Vagina (tissue), 2 donors: ENCODE data around the gene CCDC178. TPM values are rescaled to one million over a fixed set of nuclear protein-coding genes. Genes with fewer than 3 reads are reported as not detected.
"Not testable (repeated sequence)": the region's sequence is repeated elsewhere in the genome, so short reads cannot be mapped to it uniquely, and the experiment has no call there.

Source experiments
- DNase-seq, 2 donors: peaks; one replicate each; pipeline ENCODE4 v3.0.0-alpha.2; 2017; ENCODE audit errors: extremely low spot score in 2 of 2
- H3K27ac ChIP-seq: fragments of 200-600 bp; sonication (generic); one replicate; pipeline ENCODE4 v1.5.1; 2019
- H3K27me3 ChIP-seq: fragments of 200-600 bp; sonication (generic); one replicate; pipeline ENCODE4 v1.5.1; 2019
- H3K36me3 ChIP-seq, 2 donors: fragments of 200-600 bp; sonication (generic); one replicate each; pipeline ENCODE4 v1.5.1; 2017 to 2019
- H3K4me1 ChIP-seq: fragments of 200-600 bp; sonication (generic); one replicate; pipeline ENCODE4 v1.5.1; 2019
- H3K4me3 ChIP-seq, 2 donors: fragments of 200-600 bp; sonication (generic); 1 replicate in 1 of 2; 2 replicates in 1 of 2; pipeline ENCODE4 v1.5.1; 2016 to 2019
- H3K9me3 ChIP-seq: fragments of 200-600 bp; sonication (generic); one replicate; pipeline ENCODE4 v1.5.1; 2019
- CTCF ChIP-seq, 3 experiments: fragments of 450-650 bp in 2 of 3; fragments of 200-600 bp in 1 of 3; sonication (generic) in 1 of 3; IDR thresholded peaks; one replicate each; pipeline ENCODE4 v1.5.1; 2017 to 2019; ENCODE audit warnings: antibody characterized with exemption in 3 of 3, mild to moderate bottlenecking in 2 of 3, moderate library complexity in 2 of 3
- POLR2A ChIP-seq, 2 donors: fragments of 450-650 bp; IDR thresholded peaks; one replicate each; pipeline ENCODE4 v1.6.1; 2017; ENCODE audit warnings: antibody characterized with exemption in 2 of 2, mild to moderate bottlenecking in 2 of 2, moderate library complexity in 2 of 2
- POLR2AphosphoS5 ChIP-seq, 2 donors: sonication (generic); formaldehyde crosslinking; IDR thresholded peaks; one replicate each; pipeline ENCODE4 v1.9.0; 2017; ENCODE audit warnings: antibody characterized with exemption in 2 of 2, mild to moderate bottlenecking in 2 of 2, low read depth in 1 of 2; ENCODE audit not compliant: insufficient read depth in 1 of 2
- intact Hi-C: fragments of 100-400 bp; cut with DNase I; formaldehyde crosslinking; loops from one replicate; pipeline ENCODE4 v1.15.1; 2023
- total RNA-seq: library from RNA; depleted of rRNA; stranded (reverse); fragments of >200 nt; gene quantifications from one replicate; pipeline ENCODE4 v1.2.3, GENCODE V29; 2016

The CCDC178 gene
- total RNA-seq, 1 donor from 2014 or later = 10.8 TPM

GRCh38 chr18:33184958-33185357 lies 255.6 kb downstream of the CCDC178 start:
- no peaks in the 10 kb centered on the region for H3K27me3 ChIP-seq
- H3K27ac ChIP-seq = no peak overlapping the region
- TF ChIP-seq POLR2AphosphoS5 (IDR thresholded peaks at IDR 0.05; ENCODE audit: insufficient read depth in 1 of 2, low read depth in 1 of 2) (no peak), POLR2A (IDR thresholded peaks at IDR 0.05) (no peak), CTCF (IDR thresholded peaks at IDR 0.05) (no peak)
- DNase-seq = no peak
- no peaks in the 10 kb centered on the region for H3K36me3 ChIP-seq
- H3K4me1 ChIP-seq = no peaks in the 10 kb centered on the region
- intact Hi-C loops = no loop called here
- H3K4me3 ChIP-seq = no peak overlapping the region
- no peaks in the 10 kb centered on the region for H3K9me3 ChIP-seq

- Histone ChIP-seq H3K27me3 (no peaks in the 10 kb centered on the region), H3K36me3 (no peaks in the 10 kb centered on the region), H3K9me3 (no peaks in the 10 kb centered on the region), H3K4me1 (no peaks in the 10 kb centered on the region), H3K27ac (no peak overlapping the region), H3K4me3 (no peak overlapping the region)
- intact Hi-C loops = no loop called here
- TF ChIP-seq POLR2A (IDR thresholded peaks at IDR 0.05) (no peak), POLR2AphosphoS5 (IDR thresholded peaks at IDR 0.05; ENCODE audit: insufficient read depth in 1 of 2, low read depth in 1 of 2) (no peak), CTCF (IDR thresholded peaks at IDR 0.05) (no peak)
- no peak for DNase-seq
These were observed 256.3 kb downstream of the CCDC178 start for GRCh38 chr18:33184175-33184574.

- TF ChIP-seq CTCF (IDR thresholded peaks at IDR 0.05) (no peak), POLR2A (IDR thresholded peaks at IDR 0.05) (no peak), POLR2AphosphoS5 (IDR thresholded peaks at IDR 0.05; ENCODE audit: insufficient read depth in 1 of 2, low read depth in 1 of 2) (no peak)
- Histone ChIP-seq H3K9me3 (no peaks in the 10 kb centered on the region), H3K27ac (no peak overlapping the region), H3K36me3 (no peaks in the 10 kb centered on the region), H3K4me3 (no peak overlapping the region), H3K27me3 (no peaks in the 10 kb centered on the region), H3K4me1 (no peaks in the 10 kb centered on the region)
- no peak for DNase-seq
- intact Hi-C loops = no loop called here
These were observed 257.4 kb downstream of the CCDC178 start for GRCh38 chr18:33183136-33183535.

GRCh38 chr18:33181016-33181415 lies 259.5 kb downstream of the CCDC178 start:
- Histone ChIP-seq H3K4me1 (no peaks in the 10 kb centered on the region), H3K27me3 (no peaks in the 10 kb centered on the region), H3K4me3 (no peak overlapping the region), H3K36me3 (no peaks in the 10 kb centered on the region), H3K27ac (no peak overlapping the region), H3K9me3 (no peaks in the 10 kb centered on the region)
- no peak for DNase-seq
- intact Hi-C loops = no loop called here
- no peak for TF ChIP-seq CTCF (IDR thresholded peaks at IDR 0.05)
- no peak for TF ChIP-seq POLR2AphosphoS5 (IDR thresholded peaks at IDR 0.05; ENCODE audit: insufficient read depth in 1 of 2, low read depth in 1 of 2)
- no peak for TF ChIP-seq POLR2A (IDR thresholded peaks at IDR 0.05)

- Histone ChIP-seq H3K4me1 (no peaks in the 10 kb centered on the region), H3K9me3 (no peaks in the 10 kb centered on the region), H3K36me3 (no peaks in the 10 kb centered on the region), H3K27ac (no peak overlapping the region), H3K4me3 (no peak overlapping the region), H3K27me3 (no peaks in the 10 kb centered on the region)
- DNase-seq = no peak
- TF ChIP-seq CTCF (IDR thresholded peaks at IDR 0.05) (no peak), POLR2A (IDR thresholded peaks at IDR 0.05) (no peak), POLR2AphosphoS5 (IDR thresholded peaks at IDR 0.05; ENCODE audit: insufficient read depth in 1 of 2, low read depth in 1 of 2) (no peak)
- intact Hi-C loops = no loop called here
These were observed 271.3 kb downstream of the CCDC178 start for GRCh38 chr18:33169218-33169617.

GRCh38 chr18:33164121-33164520 lies 276.4 kb downstream of the CCDC178 start:
- H3K27ac ChIP-seq, intact Hi-C loops, H3K4me1 ChIP-seq, H3K36me3 ChIP-seq, DNase-seq, H3K9me3 ChIP-seq, H3K27me3 ChIP-seq, H3K4me3 ChIP-seq: not testable (repeated sequence)
